CD14-positive monocyte (primary cell): Measurements from ENCODE around the gene PANX1. TPM values are rescaled to one million over a fixed set of nuclear protein-coding genes. Genes with fewer than 3 reads are reported as not detected.

Source experiments
- DNase-seq, 3 donors: peaks; one replicate each; pipeline ENCODE4 v3.0.0-alpha.2; 2011 to 2022
- H2AFZ ChIP-seq: 2 replicates; pipeline ENCODE4 v1.6.0; 2012; ENCODE audit warnings: mild to moderate bottlenecking, low read depth, low read length, inconsistent platforms; ENCODE audit not compliant: insufficient read depth, poor library complexity, severe bottlenecking
- H3K27ac ChIP-seq, 2 donors: 1 replicate in 1 of 2; 2 replicates in 1 of 2; pipeline ENCODE4 v1.5.1; 2012 to 2013; ENCODE audit warnings: low read length in 2 of 2, control low read depth in 1 of 2, inconsistent platforms in 1 of 2, low read depth in 1 of 2, mild to moderate bottlenecking in 1 of 2
- H3K27me3 ChIP-seq, 2 donors: one replicate each; pipeline versions ENCODE4 v1.6.0 to v1.6.1; 2011 to 2013; ENCODE audit warnings: low read length in 2 of 2; ENCODE audit not compliant: control insufficient read depth in 2 of 2, insufficient read depth in 2 of 2
- H3K36me3 ChIP-seq, 2 donors: replicated peaks in 1 of 2; 1 replicate in 1 of 2; 2 replicates in 1 of 2; pipeline versions ENCODE4 v1.5.1 to v1.6.1; 2012 to 2013; ENCODE audit warnings: low read length in 2 of 2, control low read depth in 1 of 2, inconsistent platforms in 1 of 2, mild to moderate bottlenecking in 1 of 2; ENCODE audit not compliant: insufficient read depth in 2 of 2, control insufficient read depth in 1 of 2
- H3K4me1 ChIP-seq, 2 donors: 1 replicate in 1 of 2; 2 replicates in 1 of 2; pipeline versions ENCODE4 v1.5.1 to v1.6.1; 2012 to 2013; ENCODE audit warnings: low read length in 2 of 2, control low read depth in 1 of 2, inconsistent platforms in 1 of 2, mild to moderate bottlenecking in 1 of 2, moderate library complexity in 1 of 2; ENCODE audit not compliant: insufficient read depth in 2 of 2, control insufficient read depth in 1 of 2
- H3K4me2 ChIP-seq: replicated peaks from 2 replicates; pipeline ENCODE3; 2012; ENCODE audit warnings: low read length, moderate library complexity, mild to moderate bottlenecking; ENCODE audit not compliant: poor library complexity, severe bottlenecking; ENCODE audit errors: extremely low read depth
- H3K4me3 ChIP-seq, 3 experiments: fragments of 200-600 bp in 1 of 3; sonication (generic) in 1 of 3; replicated peaks in 1 of 3; 1 replicate in 2 of 3; 2 replicates in 1 of 3; pipeline ENCODE4 v1.5.1; 2011 to 2013; ENCODE audit warnings: low read length in 3 of 3, mild to moderate bottlenecking in 3 of 3, control low read depth in 2 of 3, low read depth in 2 of 3, inconsistent platforms in 1 of 3, moderate library complexity in 1 of 3
- H3K79me2 ChIP-seq: 2 replicates; pipeline ENCODE4 v1.6.0; 2012; ENCODE audit warnings: mild to moderate bottlenecking, control low read depth, inconsistent platforms, low read length, moderate library complexity; ENCODE audit not compliant: insufficient read depth
- H3K9ac ChIP-seq: 2 replicates; pipeline ENCODE4 v1.6.0; 2017; ENCODE audit warnings: low read length, mild to moderate bottlenecking; ENCODE audit not compliant: insufficient read depth, poor library complexity, severe bottlenecking
- H3K9me3 ChIP-seq, 2 donors: replicated peaks in 1 of 2; 1 replicate in 1 of 2; 2 replicates in 1 of 2; pipeline versions ENCODE4 v1.5.1 to v1.6.1; 2012 to 2013; ENCODE audit warnings: low read length in 2 of 2, control low read depth in 1 of 2; ENCODE audit not compliant: control insufficient read depth in 1 of 2, insufficient read depth in 1 of 2
- H4K20me1 ChIP-seq: 2 replicates; pipeline ENCODE4 v1.6.0; 2012; ENCODE audit warnings: mild to moderate bottlenecking, low read length, control low read depth, moderate library complexity; ENCODE audit not compliant: insufficient read depth
- H3K27ac Mint-ChIP-seq, 7 donors: one replicate each; pipeline ENCODE4 v1.8.0; 2020; ENCODE audit warnings: mild to moderate bottlenecking in 7 of 7, mixed read lengths in 7 of 7, moderate library complexity in 6 of 7, inconsistent platforms in 2 of 7
- H3K27me3 Mint-ChIP-seq, 3 donors: one replicate each; pipeline ENCODE4 v1.8.0; 2021 to 2022; ENCODE audit warnings: low read depth in 3 of 3, mild to moderate bottlenecking in 3 of 3, mixed read lengths in 3 of 3, moderate library complexity in 3 of 3, inconsistent platforms in 1 of 3
- H3K36me3 Mint-ChIP-seq, 2 donors: one replicate each; pipeline ENCODE4 v1.8.0; 2020; ENCODE audit warnings: mixed read lengths in 2 of 2, inconsistent platforms in 1 of 2, mild to moderate bottlenecking in 1 of 2
- H3K4me1 Mint-ChIP-seq: one replicate; pipeline ENCODE4 v1.8.0; 2020; ENCODE audit warnings: mild to moderate bottlenecking, mixed read lengths
- H3K4me3 Mint-ChIP-seq, 2 donors: one replicate each; pipeline ENCODE4 v1.8.0; 2020; ENCODE audit warnings: mild to moderate bottlenecking in 2 of 2, mixed read lengths in 2 of 2, moderate library complexity in 1 of 2
- H3K9me3 Mint-ChIP-seq, 7 donors: one replicate each; pipeline ENCODE4 v1.8.0; 2020 to 2022; ENCODE audit warnings: mixed read lengths in 7 of 7, mild to moderate bottlenecking in 6 of 7, moderate library complexity in 6 of 7, inconsistent platforms in 2 of 7
- CTCF ChIP-seq: fragments of 200-600 bp; IDR thresholded peaks from one replicate; pipeline ENCODE4 v1.8.0; 2022; ENCODE audit warnings: antibody characterized with exemption, mild to moderate bottlenecking
- WGBS: methylation state at CpG from one replicate; pipeline ENCODE4 v1.1.5; 2013; ENCODE audit warnings: missing lambda C conversion rate; ENCODE audit not compliant: insufficient coverage; 5-methylcytosine and 5-hydroxymethylcytosine counted together
- intact Hi-C, 2 donors: fragments of 100-400 bp; cut with micrococcal nuclease; formaldehyde crosslinking; loops; one replicate each; pipeline versions ENCODE4 v1.15.0 to v1.15.1; 2023
- polyA plus RNA-seq, 3 donors: library from polyadenylated mRNA; depleted of rRNA in 1 of 3; unstranded in 2 of 3; stranded (reverse) in 1 of 3; fragments of 300-500 nt in 2 of 3; fragments of >200 nt in 1 of 3; fragmentation: Illumina TruSeq in 2 of 3; gene quantifications; 1 replicate in 2 of 3; 2 replicates in 1 of 3; pipeline ENCODE4 v1.2.3, GENCODE V29; 2012 to 2021

Gene PANX1
- polyA plus RNA-seq, 3 donors, result 6.9 to 15.7 (median 12.7) TPM

GRCh38 chr11:94104734-94105133, 23.9 kb upstream of the PANX1 start:
- TF ChIP-seq CTCF, result no peak
- Histone ChIP-seq H3K36me3 (no peaks in the 10 kb centered on the region), H3K27me3 (no peaks in the 10 kb centered on the region), H3K4me3 (no peak overlapping the region), H3K9ac (no peak overlapping the region), H3K4me2 (no peak overlapping the region), H3K27ac (no peak overlapping the region), H3K4me1 (no peaks in the 10 kb centered on the region), H2AFZ (no peak overlapping the region), H3K79me2 (no peaks in the 10 kb centered on the region), H4K20me1 (no peaks in the 10 kb centered on the region), H3K9me3 (peaks cover 0 to 5% of the 10 kb centered on the region in 2 donors)
- Mint-ChIP-seq H3K9me3 (peaks cover 0 to 14% (median 6%) of the 10 kb centered on the region in 7 donors), H3K4me1 (no peaks in the 10 kb centered on the region), H3K36me3 (no peaks in the 10 kb centered on the region), H3K27ac (no peak overlapping the region), H3K27me3 (peaks cover 0 to 5% (median 0%) of the 10 kb centered on the region in 3 donors), H3K4me3 (no peak overlapping the region)
- intact Hi-C loops, result no loop called here
- no peak for DNase-seq

- no peaks in the 10 kb centered on the region for H3K4me1 ChIP-seq
- H3K4me2 ChIP-seq, result no peak overlapping the region
- Mint-ChIP-seq H3K27me3 (peaks cover 0 to 6% (median 0%) of the 10 kb centered on the region in 3 donors), H3K9me3 (peaks cover 0 to 11% (median 4%) of the 10 kb centered on the region in 7 donors), H3K36me3 (no peaks in the 10 kb centered on the region), H3K27ac (no peak overlapping the region), H3K4me1 (no peaks in the 10 kb centered on the region), H3K4me3 (no peak overlapping the region)
- H3K9me3 ChIP-seq, result peaks cover 0 to 3% of the 10 kb centered on the region in 2 donors
- H4K20me1 ChIP-seq, result no peaks in the 10 kb centered on the region
- TF ChIP-seq CTCF, result no peak
- H3K36me3 ChIP-seq, result no peaks in the 10 kb centered on the region
- no peak overlapping the region for H3K4me3 ChIP-seq
- no peaks in the 10 kb centered on the region for H3K79me2 ChIP-seq
- no peaks in the 10 kb centered on the region for H3K27me3 ChIP-seq
- H3K9ac ChIP-seq, result no peak overlapping the region
- intact Hi-C loops, result no loop called here
- no peak overlapping the region for H2AFZ ChIP-seq
- DNase-seq, result no peak
- H3K27ac ChIP-seq, result no peak overlapping the region
- 100% methylated on average over 1 of the region's 4 CpGs for WGBS
Measured at GRCh38 chr11:94106716-94107115, 21.9 kb upstream of the PANX1 start.
